Activated T-helper 2 cell treated with anti-CD3 and anti-CD28 coated beads, Interferon-gamma antibody, Interleukin-2, Interleukin-4, amounts not matched to agents 10 μg/mL and 5 μg/mL and 100 μg/mL, durations not matched to agents 14 hours and 24 hours and 36 hours (primary cell): ENCODE data around the gene COPZ1. TPM values are rescaled to one million over a fixed set of nuclear protein-coding genes. Genes with fewer than 3 reads are reported as not detected.
"Not testable (repeated sequence)": the region's sequence is repeated elsewhere in the genome, so short reads cannot be mapped to it uniquely, and the experiment has no call there.

Experiments used
- DNase-seq: peaks from one replicate; pipeline ENCODE4 v3.0.0; 2021; ENCODE audit warnings: low spot score
- H3K27ac Mint-ChIP-seq: one replicate; pipeline ENCODE4 v1.8.0; 2021; ENCODE audit warnings: mixed read lengths
- H3K27me3 Mint-ChIP-seq: one replicate; pipeline ENCODE4 v1.8.0; 2021; ENCODE audit warnings: low read depth, mixed read lengths
- H3K36me3 Mint-ChIP-seq: one replicate; pipeline ENCODE4 v1.8.0; 2021; ENCODE audit warnings: low read depth, mixed read lengths
- H3K4me1 Mint-ChIP-seq: one replicate; pipeline ENCODE4 v1.8.0; 2021; ENCODE audit warnings: low read depth, mixed read lengths
- H3K4me3 Mint-ChIP-seq: one replicate; pipeline ENCODE4 v1.8.0; 2021; ENCODE audit warnings: low read depth, mild to moderate bottlenecking, moderate library complexity, mixed read lengths
- H3K9me3 Mint-ChIP-seq: one replicate; pipeline ENCODE4 v1.8.0; 2021; ENCODE audit warnings: mixed read lengths
- intact Hi-C: fragments of 100-400 bp; cut with micrococcal nuclease; formaldehyde crosslinking; loops from one replicate; pipeline ENCODE4 v1.15.1; 2023
- total RNA-seq: library from RNA; stranded (reverse); gene quantifications from 2 replicates; pipeline ENCODE4 v1.2.3, GENCODE V29; 2022

COPZ1 gene
- total RNA-seq = 108 and 109 TPM in 2 replicates

GRCh38 chr12:54324617-54325441 is at the start of gene COPZ1:
Gene COPZ1, plus strand, starts transcription at chr12:54325131. Its CDS starts 33 bp downstream, at chr12:54325164.
- Mint-ChIP-seq H3K36me3 (peaks cover 15% of the 10 kb centered on the region), H3K27me3 (no peaks in the 10 kb centered on the region), H3K9me3 (no peaks in the 10 kb centered on the region), H3K27ac (peak within 1 kb of the TSS; percentile 97), H3K4me1 (peaks cover 21% of the 10 kb centered on the region), H3K4me3 (peak within 1 kb of the TSS; percentile 100)
- intact Hi-C loops = loop anchor here (1.0 to 2.0 kb wide), 4 partner anchors 30 to 45 kb away; partner anchors contain the start of genes CBX5, GPR84 and HNRNPA1
- peak; percentile 92 for DNase-seq

GRCh38 chr12:54276368-54276767 is 48.6 kb upstream of the COPZ1 start:
- Mint-ChIP-seq H3K27me3 (no peaks in the 10 kb centered on the region), H3K4me1 (peaks cover 41% of the 10 kb centered on the region), H3K4me3 (peak overlapping the region; percentile 51), H3K9me3 (no peaks in the 10 kb centered on the region), H3K36me3 (peaks cover 46% of the 10 kb centered on the region), H3K27ac (peak overlapping the region; percentile 39)
- intact Hi-C loops = loop anchor here (5.0 kb wide), 1 partner anchor 59 kb away; no protein-coding TSS in a partner anchor
- no peak for DNase-seq

GRCh38 chr12:54277823-54278276 is 47.1 kb upstream of the COPZ1 start:
- no peak for DNase-seq
- no peaks in the 10 kb centered on the region for H3K27me3 Mint-ChIP-seq
- H3K9me3 Mint-ChIP-seq = no peaks in the 10 kb centered on the region
- peaks cover 33% of the 10 kb centered on the region for H3K36me3 Mint-ChIP-seq
- no peak overlapping the region for H3K27ac Mint-ChIP-seq
- H3K4me3 Mint-ChIP-seq = no peak overlapping the region
- intact Hi-C loops = loop anchor here (2.0 to 5.0 kb wide), 2 partner anchors 13 to 61 kb away; no protein-coding TSS in a partner anchor
- H3K4me1 Mint-ChIP-seq = peaks cover 35% of the 10 kb centered on the region

GRCh38 chr12:54279227-54279631 is 45.7 kb upstream of the COPZ1 start:
- peaks cover 43% of the 10 kb centered on the region for H3K4me1 Mint-ChIP-seq
- peaks cover 20% of the 10 kb centered on the region for H3K36me3 Mint-ChIP-seq

GRCh38 chr12:54279632-54280467 is 45.1 kb upstream of the COPZ1 start, which contains the start of gene CBX5:
Gene CBX5, minus strand, starts transcription at chr12:54280122. Its CDS starts 22,472 bp downstream, at chr12:54257650.
- no peaks in the 10 kb centered on the region for H3K9me3 Mint-ChIP-seq
- intact Hi-C loops = loop anchor here (1.0 to 5.0 kb wide), 5 partner anchors 15 to 217 kb away; partner anchors contain the start of gene NCKAP1L
- H3K27me3 Mint-ChIP-seq = no peaks in the 10 kb centered on the region
- H3K4me3 Mint-ChIP-seq = no peak within 1 kb of the TSS
- H3K36me3 Mint-ChIP-seq = peaks cover 15% of the 10 kb centered on the region
- peaks cover 47% of the 10 kb centered on the region for H3K4me1 Mint-ChIP-seq
- H3K27ac Mint-ChIP-seq = no peak within 1 kb of the TSS
- DNase-seq = peak; percentile 100

More at GRCh38 chr12:54279227-54279631, 45.7 kb upstream of the COPZ1 start:
- no peaks in the 10 kb centered on the region for H3K9me3 Mint-ChIP-seq
- H3K27me3 Mint-ChIP-seq = no peaks in the 10 kb centered on the region
- no peak overlapping the region for H3K27ac Mint-ChIP-seq
- no peak for DNase-seq
- no peak overlapping the region for H3K4me3 Mint-ChIP-seq
- intact Hi-C loops = loop anchor here (2.0 to 5.0 kb wide), 2 partner anchors 14 to 62 kb away; no protein-coding TSS in a partner anchor

- DNase-seq = peak; percentile 96
- intact Hi-C loops = loop anchor here (1.0 to 5.0 kb wide), 3 partner anchors 44 to 217 kb away; partner anchors contain the start of gene NCKAP1L
- no peaks in the 10 kb centered on the region for H3K27me3 Mint-ChIP-seq
- peaks cover 9% of the 10 kb centered on the region for H3K36me3 Mint-ChIP-seq
- no peaks in the 10 kb centered on the region for H3K9me3 Mint-ChIP-seq
- H3K4me1 Mint-ChIP-seq = peaks cover 49% of the 10 kb centered on the region
- H3K27ac Mint-ChIP-seq = no peak within 1 kb of the TSS
- H3K4me3 Mint-ChIP-seq = no peak within 1 kb of the TSS
These were observed 44.3 kb upstream of the COPZ1 start, which contains the start of gene HNRNPA1 for GRCh38 chr12:54280468-54281260. Gene HNRNPA1, plus strand, starts transcription at chr12:54280726. Its CDS starts 82 bp downstream, at chr12:54280808.

- not testable (repeated sequence) for H3K36me3 Mint-ChIP-seq, DNase-seq, H3K27ac Mint-ChIP-seq, H3K27me3 Mint-ChIP-seq, H3K9me3 Mint-ChIP-seq, H3K4me3 Mint-ChIP-seq
- intact Hi-C loops = loop anchor here (5.0 kb wide), 1 partner anchor 216 kb away; the partner anchor contains the start of gene NCKAP1L
- H3K4me1 Mint-ChIP-seq = peaks cover 50% of the 10 kb centered on the region
These were observed 43.7 kb upstream of the COPZ1 start for GRCh38 chr12:54281261-54281638.

- H3K27ac Mint-ChIP-seq, DNase-seq, H3K36me3 Mint-ChIP-seq, H3K4me3 Mint-ChIP-seq, H3K9me3 Mint-ChIP-seq, H3K27me3 Mint-ChIP-seq: not testable (repeated sequence)
- H3K4me1 Mint-ChIP-seq = peaks cover 45% of the 10 kb centered on the region
- intact Hi-C loops = loop anchor here (5.0 kb wide), 1 partner anchor 216 kb away; the partner anchor contains the start of gene NCKAP1L
These were observed 43.2 kb upstream of the COPZ1 start for GRCh38 chr12:54281694-54282093.

GRCh38 chr12:54282949-54283593 is 41.9 kb upstream of the COPZ1 start:
- no peak for DNase-seq
- intact Hi-C loops = loop anchor here (5.0 kb wide), 1 partner anchor 214 kb away; the partner anchor contains the start of gene NCKAP1L
- H3K4me1 Mint-ChIP-seq = peaks cover 40% of the 10 kb centered on the region
- no peak overlapping the region for H3K27ac Mint-ChIP-seq
- H3K9me3 Mint-ChIP-seq = no peaks in the 10 kb centered on the region
- no peak overlapping the region for H3K4me3 Mint-ChIP-seq
- H3K36me3 Mint-ChIP-seq = no peaks in the 10 kb centered on the region
- H3K27me3 Mint-ChIP-seq = no peaks in the 10 kb centered on the region

- H3K27me3 Mint-ChIP-seq, DNase-seq, H3K4me3 Mint-ChIP-seq, H3K36me3 Mint-ChIP-seq, H3K9me3 Mint-ChIP-seq: not testable (repeated sequence)
- Mint-ChIP-seq H3K27ac (peak overlapping the region; percentile 53), H3K4me1 (peaks cover 34% of the 10 kb centered on the region)
- intact Hi-C loops = loop anchor here (5.0 kb wide), 1 partner anchor 213 kb away; the partner anchor contains the start of gene NCKAP1L
These were observed 40.7 kb upstream of the COPZ1 start for GRCh38 chr12:54284070-54284780.
